Endothelial cell of umbilical vein (primary cell): ENCODE measurements around the gene HIC1. TPM values are rescaled to one million over a fixed set of nuclear protein-coding genes. Genes with fewer than 3 reads are reported as not detected.

Experiments
- BruUV-seq: library from RNA; stranded (reverse); fragments of 400-500 nt; replicated peaks from 2 replicates; lab custom pipeline; 2021; lab: Mats Ljungman, UMichigan
- CTCF ChIA-PET: fragments of 300-600, 350-600 bp; sonication (Branson Sonifier 250); formaldehyde crosslinking; loops from one replicate; lab custom pipeline; 2021; ENCODE audit warnings: antibody characterized with exemption, inconsistent platforms; lab: Charles Lee
- POLR2A ChIA-PET: fragments of 300-600, 350-600 bp; sonication (Branson Sonifier 250); formaldehyde crosslinking; loops from one replicate; lab custom pipeline; 2021; ENCODE audit warnings: antibody characterized with exemption, inconsistent platforms; lab: Charles Lee
- DNase-seq: peaks from one replicate; pipeline ENCODE4 v3.0.0-alpha.2; 2011; ENCODE audit warnings: low read depth, low spot score
- FAIRE-seq: peaks from 2 replicates; lab custom pipeline; 2011; peaks lifted over from hg19 to GRCh38; lab: Jason Lieb, UNC
- H2AFZ ChIP-seq: 2 replicates; pipeline ENCODE4 v1.6.0; 2012; ENCODE audit warnings: low read depth, low read length, control low read depth, inconsistent platforms
- H3K27ac ChIP-seq: 2 replicates; pipeline ENCODE4 v1.5.1; 2011; ENCODE audit warnings: low read depth, mild to moderate bottlenecking, control low read depth, low read length, moderate library complexity; ENCODE audit not compliant: insufficient read depth
- H3K27me3 ChIP-seq, 2 experiments: 2 replicates each; pipeline versions ENCODE4 v1.6.0 to v1.6.1; 2011; ENCODE audit warnings: low read length in 2 of 2, mixed read lengths in 1 of 2; ENCODE audit not compliant: control insufficient read depth in 2 of 2, insufficient read depth in 2 of 2
- H3K36me3 ChIP-seq, 2 experiments: 2 replicates in 1 of 2; 3 replicates in 1 of 2; pipeline ENCODE4 v1.5.1; 2011; ENCODE audit warnings: low read length in 2 of 2, mild to moderate bottlenecking in 1 of 2, moderate library complexity in 1 of 2; ENCODE audit not compliant: control insufficient read depth in 2 of 2, insufficient read depth in 2 of 2; ENCODE audit errors: extremely low read depth in 1 of 2
- H3K4me1 ChIP-seq: 3 replicates; pipeline ENCODE4 v1.5.1; 2011; ENCODE audit warnings: mild to moderate bottlenecking, low read length; ENCODE audit not compliant: control insufficient read depth, insufficient read depth; ENCODE audit errors: extremely low read depth
- H3K4me2 ChIP-seq: 2 replicates; pipeline ENCODE4 v1.6.1; 2011; ENCODE audit warnings: low read length, control low read depth, mixed read lengths; ENCODE audit not compliant: insufficient read depth
- H3K4me3 ChIP-seq, 3 experiments: fragments of 200-600 bp in 1 of 3; sonication (generic), shearing (Covaris generic) in 1 of 3; replicated peaks in 1 of 3; 2 replicates each; pipeline ENCODE4 v1.5.1; 2011 to 2016; ENCODE audit warnings: control low read depth in 3 of 3, low read length in 3 of 3, mild to moderate bottlenecking in 2 of 3, inconsistent platforms in 1 of 3, low read depth in 1 of 3, moderate library complexity in 1 of 3; ENCODE audit not compliant: insufficient read depth in 1 of 3
- H3K79me2 ChIP-seq: 2 replicates; pipeline ENCODE4 v1.6.0; 2012; ENCODE audit warnings: low read length, inconsistent platforms; ENCODE audit not compliant: control insufficient read depth, insufficient read depth
- H3K9ac ChIP-seq: replicated peaks from 2 replicates; pipeline ENCODE3; 2011; ENCODE audit warnings: low read length, control low read depth; ENCODE audit not compliant: insufficient read depth; ENCODE audit errors: extremely low read depth
- H3K9me1 ChIP-seq: replicated peaks from 3 replicates; pipeline ENCODE4 v1.6.0; 2011; ENCODE audit warnings: mild to moderate bottlenecking, low read length; ENCODE audit not compliant: control insufficient read depth, insufficient read depth; ENCODE audit errors: extremely low read depth
- H3K9me3 ChIP-seq: replicated peaks from 2 replicates; pipeline ENCODE4 v1.5.1; 2012; ENCODE audit warnings: low read length, inconsistent platforms; ENCODE audit not compliant: control insufficient read depth, insufficient read depth
- H4K20me1 ChIP-seq: replicated peaks from 2 replicates; pipeline ENCODE3; 2011; ENCODE audit warnings: mild to moderate bottlenecking, low read length; ENCODE audit not compliant: control insufficient read depth, insufficient read depth; ENCODE audit errors: extremely low read depth
- CTCF ChIP-seq, 2 donors: IDR thresholded peaks; 1 replicate in 1 of 2; 2 replicates in 1 of 2; pipeline ENCODE4 v1.5.1; 2011; ENCODE audit warnings: low read length in 2 of 2, mild to moderate bottlenecking in 2 of 2, moderate library complexity in 2 of 2, control low read depth in 1 of 2, inconsistent platforms in 1 of 2, low read depth in 1 of 2; ENCODE audit not compliant: insufficient read depth in 1 of 2; ENCODE audit errors: extremely low read depth in 1 of 2
- EZH2 ChIP-seq: IDR thresholded peaks from 2 replicates; pipeline ENCODE4 v1.6.1; 2012; ENCODE audit warnings: borderline replicate concordance, low read depth, mild to moderate bottlenecking, moderate library complexity, low read length, inconsistent platforms; ENCODE audit not compliant: severe bottlenecking
- POLR2AphosphoS5 ChIP-seq: IDR thresholded peaks from 2 replicates; pipeline ENCODE4 v1.6.1; 2012; ENCODE audit warnings: low read depth, mild to moderate bottlenecking, control low read depth, low read length, moderate library complexity; ENCODE audit not compliant: insufficient read depth
- dilution Hi-C: fragments of 300-500 bp; cut with MboI; formaldehyde crosslinking; loops from one replicate; pipeline ENCODE4 v1.15.0; 2019; ENCODE audit warnings: low sequenced_read_pairs; ENCODE audit not compliant: extremely low pct_ligation_motif_present
- intact Hi-C: fragments of 100-400 bp; cut with micrococcal nuclease; formaldehyde crosslinking; loops from one replicate; pipeline ENCODE4 v1.10.0; 2022
- polyA plus RNA-seq, 4 experiments: library from polyadenylated mRNA; depleted of rRNA in 3 of 4; stranded (reverse) in 3 of 4; unstranded in 1 of 4; fragments of >200 nt; gene quantifications; 2 replicates each; pipeline versions ENCODE4 v1.2.1 to v1.2.3, GENCODE V29; 2011 to 2012; ENCODE audit warnings: missing spikeins in 1 of 4
- total RNA-seq: library from RNA; stranded (reverse); gene quantifications from 2 replicates; pipeline ENCODE4 v1.2.3, GENCODE V29; 2021

The HIC1 gene
- total and polyA plus RNA-seq, 2 donors (not counting 3 experiments of a cell fraction or from before 2014, with no cell fraction given) = 18.2 to 35.5 TPM

- no peaks in the 10 kb centered on the region for H3K9me1 ChIP-seq
- dilution Hi-C loops = no loop called here
- no peak for FAIRE-seq
- no peak overlapping the region for H3K9ac ChIP-seq
- CTCF ChIA-PET = interaction anchor here (0.7 to 9.5 kb wide), 29 partner anchors 12 to 367 kb away, joined by 3 to 270 read pairs (median 4); partner anchors contain the start of gene OVCA2
- no peaks in the 10 kb centered on the region for H3K79me2 ChIP-seq
- H2AFZ ChIP-seq = peak overlapping the region; percentile 66
- H3K9me3 ChIP-seq = no peaks in the 10 kb centered on the region
- TF ChIP-seq POLR2AphosphoS5 = no peak
- peak; percentile 60 to 72 for TF ChIP-seq CTCF (IDR thresholded peaks at IDR 0.05; ENCODE audit: extremely low read depth in 1 of 2, insufficient read depth in 1 of 2, low read depth in 1 of 2, low read length in 2 of 2)
- TF ChIP-seq EZH2 = peak; percentile 66
- BruUV-seq = no TSS peak
- peak; percentile 56 for DNase-seq
- no peaks in the 10 kb centered on the region for H4K20me1 ChIP-seq
- peak overlapping the region; percentile 12 to 27 (median 13) for H3K4me3 ChIP-seq
- peaks cover 34 to 35% of the 10 kb centered on the region in 2 experiments for H3K27me3 ChIP-seq
- intact Hi-C loops = loop anchor here (1.0 kb wide), 1 partner anchor 117 kb away; no protein-coding TSS in a partner anchor
- H3K4me1 ChIP-seq = peaks cover 13% of the 10 kb centered on the region
- POLR2A ChIA-PET = no interaction called here
- peak overlapping the region; percentile 25 for H3K4me2 ChIP-seq
- H3K36me3 ChIP-seq = no peaks in the 10 kb centered on the region
- H3K27ac ChIP-seq = no peak overlapping the region
Measured at GRCh38 chr17:2025622-2026309, 29.1 kb upstream of the HIC1 start.
